WTC11 (cell line): Measurements from ENCODE around the gene NOTCH2NLA.
"Not testable (repeated sequence)": the region's sequence is repeated elsewhere in the genome, so short reads cannot be mapped to it uniquely, and the experiment has no call there.

ENCODE experiments used
- ATF1 ChIP-seq: sonication (generic); formaldehyde crosslinking; IDR thresholded peaks from 2 replicates; pipeline ENCODE4 v1.8.1; 2023; ENCODE audit warnings: mild to moderate bottlenecking, moderate library complexity, missing genetic modification reagents
- CREB1 ChIP-seq: sonication (generic); formaldehyde crosslinking; IDR thresholded peaks from 2 replicates; pipeline ENCODE4 v1.8.0; 2023; ENCODE audit warnings: mild to moderate bottlenecking, missing genetic modification reagents
- NR3C1 ChIP-seq: sonication (generic); formaldehyde crosslinking; conservative IDR thresholded peaks from 2 replicates; pipeline ENCODE4 v1.8.1; 2023; ENCODE audit warnings: low read depth, mild to moderate bottlenecking, missing genetic modification reagents
- SMAD3 ChIP-seq: sonication (generic); formaldehyde crosslinking; IDR thresholded peaks from 2 replicates; pipeline ENCODE4 v1.8.0; 2022; ENCODE audit warnings: missing genetic modification reagents, mild to moderate bottlenecking, borderline replicate concordance
- TCF7 ChIP-seq: sonication (generic); formaldehyde crosslinking; IDR thresholded peaks from 2 replicates; pipeline ENCODE4 v1.8.0; 2022; ENCODE audit warnings: mild to moderate bottlenecking, low read depth, missing genetic modification reagents, moderate library complexity
- TF ChIP-seq, protein P1 (sequence below): fragments of 200-600 bp; IDR thresholded peaks from 2 replicates; pipeline ENCODE4 v1.8.0; 2022; ENCODE audit warnings: antibody characterized with exemption

DNA sequence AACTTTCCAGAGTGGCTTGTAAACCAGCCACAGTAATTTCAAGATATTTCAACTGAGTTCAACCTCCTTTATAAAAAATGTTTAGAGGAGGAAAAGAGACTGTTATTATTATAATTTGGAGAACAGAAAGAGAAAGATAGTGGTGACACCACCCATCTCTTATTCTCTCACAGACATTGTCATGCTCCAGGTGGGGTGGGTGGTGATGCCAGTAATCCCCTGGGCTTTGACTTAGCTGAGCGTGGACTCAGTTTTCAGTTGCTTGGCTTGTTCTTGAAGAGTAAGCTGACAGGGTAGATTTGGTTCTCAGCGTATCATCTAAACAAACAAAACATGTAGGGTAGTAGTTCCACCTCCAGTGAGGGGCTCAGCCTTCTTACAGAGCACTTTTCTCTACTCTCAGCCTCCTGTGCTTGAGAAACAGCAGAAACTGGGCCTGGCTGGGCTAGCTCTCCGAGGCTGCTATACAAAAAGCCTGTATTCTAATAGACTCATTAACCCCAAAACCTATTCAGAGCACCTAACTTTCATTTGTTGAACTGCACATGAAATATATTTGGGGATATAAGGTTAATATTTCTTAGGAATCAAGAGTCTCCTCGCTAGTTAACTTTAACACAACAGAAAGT lies 25.9 kb upstream of the NOTCH2NLA start:
- not testable (repeated sequence) for TF ChIP-seq CREB1 (CRISPR knock-in tag); TCF7 (CRISPR knock-in tag); NR3C1 (CRISPR knock-in tag); ATF1 (CRISPR knock-in tag); SMAD3
- TF ChIP-seq, protein P1, sequence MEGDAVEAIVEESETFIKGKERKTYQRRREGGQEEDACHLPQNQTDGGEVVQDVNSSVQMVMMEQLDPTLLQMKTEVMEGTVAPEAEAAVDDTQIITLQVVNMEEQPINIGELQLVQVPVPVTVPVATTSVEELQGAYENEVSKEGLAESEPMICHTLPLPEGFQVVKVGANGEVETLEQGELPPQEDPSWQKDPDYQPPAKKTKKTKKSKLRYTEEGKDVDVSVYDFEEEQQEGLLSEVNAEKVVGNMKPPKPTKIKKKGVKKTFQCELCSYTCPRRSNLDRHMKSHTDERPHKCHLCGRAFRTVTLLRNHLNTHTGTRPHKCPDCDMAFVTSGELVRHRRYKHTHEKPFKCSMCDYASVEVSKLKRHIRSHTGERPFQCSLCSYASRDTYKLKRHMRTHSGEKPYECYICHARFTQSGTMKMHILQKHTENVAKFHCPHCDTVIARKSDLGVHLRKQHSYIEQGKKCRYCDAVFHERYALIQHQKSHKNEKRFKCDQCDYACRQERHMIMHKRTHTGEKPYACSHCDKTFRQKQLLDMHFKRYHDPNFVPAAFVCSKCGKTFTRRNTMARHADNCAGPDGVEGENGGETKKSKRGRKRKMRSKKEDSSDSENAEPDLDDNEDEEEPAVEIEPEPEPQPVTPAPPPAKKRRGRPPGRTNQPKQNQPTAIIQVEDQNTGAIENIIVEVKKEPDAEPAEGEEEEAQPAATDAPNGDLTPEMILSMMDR: not testable (repeated sequence)
